GM08714 (cell line): ENCODE measurements around the gene SOX3.

Experiments
- H3K4me3 ChIP-seq: fragments of 200-500 bp; sonication (Bioruptor generic); 2 replicates; pipeline ENCODE4 v1.5.1; 2014; ENCODE audit warnings: mild to moderate bottlenecking, low read length, inconsistent platforms
- ZNF274 ChIP-seq: IDR thresholded peaks from 2 replicates; pipeline ENCODE4 v1.6.1; 2012; ENCODE audit warnings: mild to moderate bottlenecking, low read depth, low read length

SOX3 gene

GRCh38 chrX:140505421-140506337, 810 bp upstream of the SOX3 start:
- H3K4me3 ChIP-seq, result no peak overlapping the region
- TF ChIP-seq ZNF274, result no peak

DNA sequence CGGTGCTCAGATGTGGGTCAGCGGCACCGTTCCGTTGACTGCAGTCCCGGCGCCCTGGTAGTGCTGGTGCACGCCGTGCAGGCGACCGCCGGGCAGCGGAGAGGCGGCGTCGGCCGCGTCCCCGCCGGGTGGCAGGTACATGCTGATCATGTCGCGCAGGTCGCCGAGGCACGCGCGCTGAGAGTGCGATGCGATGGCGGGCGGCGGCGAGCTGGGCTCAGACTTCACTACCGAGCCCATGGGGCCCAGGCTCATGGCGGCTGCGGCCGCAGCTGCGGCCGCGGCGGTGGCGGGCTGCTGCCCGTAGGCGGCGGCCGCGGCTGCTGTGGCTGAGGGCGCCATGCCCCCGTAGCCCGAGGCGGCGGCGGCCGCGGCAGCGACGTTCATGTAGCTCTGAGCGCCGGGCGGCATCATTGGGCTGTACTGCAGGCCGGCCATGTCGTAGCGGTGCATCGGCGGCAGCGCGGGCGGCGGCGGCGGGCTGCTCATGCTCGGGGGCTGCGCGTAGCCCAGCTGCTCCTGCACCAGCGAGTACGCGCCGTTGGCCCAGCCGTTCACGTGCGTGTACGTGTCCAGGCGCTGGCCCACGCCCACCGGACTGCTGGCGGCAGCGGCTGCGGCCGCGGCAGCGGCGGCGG, 1.0 kb downstream of the SOX3 start:
- TF ChIP-seq ZNF274, result no peak
- H3K4me3 ChIP-seq, result no peak overlapping the region

DNA sequence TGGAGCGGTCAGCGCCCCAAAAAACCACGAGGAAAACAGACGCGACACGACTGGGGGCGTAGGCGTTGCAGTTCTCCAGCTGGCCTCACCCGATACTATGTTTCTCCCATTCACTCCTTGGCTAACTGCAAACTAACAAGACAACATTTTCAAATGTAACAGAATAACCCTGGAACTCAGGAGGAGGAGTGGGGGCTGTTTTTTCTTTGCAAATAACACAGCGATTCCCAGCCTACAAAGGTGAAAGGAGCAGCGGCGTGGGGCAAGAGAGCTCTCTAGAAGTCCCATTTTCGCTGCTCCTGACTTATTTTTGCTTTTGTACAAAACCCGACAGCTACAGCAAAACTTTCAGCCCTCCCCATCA, 1.6 kb downstream of the SOX3 start:
- no peak overlapping the region for H3K4me3 ChIP-seq
- no peak for TF ChIP-seq ZNF274

GRCh38 chrX:140502491-140503237, 2.2 kb downstream of the SOX3 start:
- no peak for TF ChIP-seq ZNF274
- no peak overlapping the region for H3K4me3 ChIP-seq

DNA sequence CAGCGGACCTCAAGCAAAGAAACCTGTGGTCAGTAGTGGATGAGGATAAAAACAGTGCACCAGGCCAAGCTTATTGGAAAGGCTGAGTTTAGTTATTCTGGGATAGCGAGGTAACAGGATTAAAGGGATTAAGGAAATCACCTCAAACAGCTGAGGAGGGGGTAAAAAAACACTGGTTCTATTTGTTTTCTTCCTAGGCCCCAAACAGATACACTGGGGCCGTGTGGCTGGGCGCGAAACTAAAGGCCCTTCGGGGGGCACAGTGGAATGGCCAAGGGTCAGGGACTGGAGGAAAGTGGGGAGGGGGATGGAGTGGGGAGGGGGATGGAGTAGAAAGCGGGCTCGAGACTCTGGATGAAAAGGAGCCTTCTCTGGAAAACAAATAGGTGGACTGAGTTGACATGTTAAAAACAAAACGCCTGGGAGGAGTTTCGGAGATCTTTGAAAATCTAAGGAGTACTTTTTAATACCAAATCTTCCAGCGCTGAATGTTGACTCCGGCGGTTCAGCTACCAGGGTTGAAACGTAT, 2.9 kb downstream of the SOX3 start:
- TF ChIP-seq ZNF274, result no peak

GRCh38 chrX:140501321-140501720, 3.5 kb downstream of the SOX3 start:
- H3K4me3 ChIP-seq, result no peak overlapping the region
- TF ChIP-seq ZNF274, result no peak

More for the DNA sequence above, 2.9 kb downstream of the SOX3 start:
- no peak overlapping the region for H3K4me3 ChIP-seq

- H3K4me3 ChIP-seq, result no peak overlapping the region
- no peak for TF ChIP-seq ZNF274
Measured at GRCh38 chrX:140500441-140500840, 4.4 kb downstream of the SOX3 start.

DNA sequence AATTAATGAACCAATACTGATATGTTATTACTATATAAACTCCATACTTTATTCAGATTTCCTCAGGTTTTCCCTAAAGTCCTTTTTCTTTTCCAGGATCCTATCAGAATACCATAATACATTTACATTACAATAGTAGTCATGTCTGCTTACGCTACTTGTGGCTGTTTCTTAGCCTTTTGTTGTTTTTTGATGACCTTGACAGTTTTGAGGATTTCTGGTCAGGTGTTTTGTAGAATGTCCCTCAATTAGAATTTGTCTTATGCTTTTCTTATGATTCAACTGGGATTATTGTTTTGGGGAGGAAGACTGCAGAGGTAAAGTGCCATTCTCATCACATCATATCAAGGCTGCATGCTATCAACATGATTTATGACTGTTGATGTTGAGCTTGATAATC, 9.1 kb downstream of the SOX3 start:
- H3K4me3 ChIP-seq, result no peak overlapping the region
- no peak for TF ChIP-seq ZNF274

DNA sequence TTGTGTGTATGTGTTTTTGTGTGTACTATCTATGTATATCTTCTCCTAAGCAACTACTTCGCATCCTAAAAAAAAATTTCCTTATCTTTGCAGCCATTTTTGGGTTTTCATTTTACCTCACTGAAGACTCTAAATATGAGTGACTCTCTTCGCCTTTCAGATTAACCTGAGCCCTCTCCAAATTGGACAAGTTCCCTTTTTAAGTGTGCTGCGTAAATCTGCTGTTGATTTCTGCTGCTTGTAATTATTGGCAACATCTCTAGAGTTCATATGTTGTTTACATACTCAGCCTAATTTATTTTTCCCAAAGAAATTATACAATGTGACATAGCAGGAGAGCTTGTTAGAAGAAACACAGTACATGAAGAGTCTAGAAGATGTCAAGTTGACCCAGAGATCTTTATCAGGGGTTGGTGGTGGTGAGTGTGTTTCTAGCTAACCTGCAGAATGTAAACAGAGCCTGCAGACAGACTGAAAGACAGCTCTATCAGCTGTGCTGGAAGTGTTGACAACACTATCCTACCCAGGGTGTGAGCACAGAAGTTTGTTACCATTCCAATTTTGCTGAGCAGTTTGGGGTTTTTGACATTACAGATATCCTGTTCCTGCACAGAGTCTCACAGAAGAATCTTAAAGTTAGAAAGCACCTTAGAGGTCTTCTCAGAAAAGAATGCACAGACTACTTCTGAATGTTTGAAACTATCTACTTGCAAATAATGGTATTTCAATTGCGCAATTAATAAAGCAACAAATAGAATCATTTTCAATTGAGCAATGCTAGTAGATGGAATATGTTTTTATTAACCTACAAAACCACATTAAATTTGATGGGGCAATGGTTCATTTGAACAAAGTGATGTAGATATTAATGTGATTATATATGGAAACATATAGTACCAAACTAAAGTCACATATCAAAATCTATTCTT, 12.5 kb downstream of the SOX3 start:
- no peak for TF ChIP-seq ZNF274
- H3K4me3 ChIP-seq, result no peak overlapping the region

- no peak overlapping the region for H3K4me3 ChIP-seq
- no peak for TF ChIP-seq ZNF274
Measured at GRCh38 chrX:140480765-140481164, 24.1 kb downstream of the SOX3 start.

- TF ChIP-seq ZNF274, result no peak
- H3K4me3 ChIP-seq, result no peak overlapping the region
Measured at GRCh38 chrX:140477987-140478386, 26.9 kb downstream of the SOX3 start.

GRCh38 chrX:140475025-140475424, 29.8 kb downstream of the SOX3 start:
- TF ChIP-seq ZNF274, result no peak
- no peak overlapping the region for H3K4me3 ChIP-seq

DNA sequence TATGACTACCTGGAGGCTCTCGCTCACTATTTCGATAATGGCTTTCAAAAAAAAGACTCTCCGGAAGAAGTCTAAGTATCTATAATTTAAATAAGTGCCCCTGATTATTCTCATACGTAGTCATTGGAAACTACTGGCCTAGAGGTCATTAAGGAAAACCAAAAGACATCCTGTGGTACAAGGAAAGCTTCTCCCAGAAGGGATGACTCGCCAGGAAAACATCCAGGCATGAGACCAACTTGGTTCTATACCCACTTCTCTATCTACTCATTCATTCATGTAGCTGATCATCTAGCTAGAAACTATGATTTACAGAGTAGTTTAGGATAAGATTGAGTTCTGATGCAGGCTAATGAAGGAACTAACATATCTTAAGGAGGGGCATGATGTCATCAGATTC, 37.7 kb downstream of the SOX3 start:
- H3K4me3 ChIP-seq, result no peak overlapping the region
- no peak for TF ChIP-seq ZNF274
